Measurements from ENCODE around the gene BBS4. TPM values are rescaled to one million over a fixed set of nuclear protein-coding genes. Genes with fewer than 3 reads are reported as not detected.
"Not testable (repeated sequence)": the region's sequence is repeated elsewhere in the genome, so short reads cannot be mapped to it uniquely, and the experiment has no call there.

The BBS4 gene
- total and polyA plus RNA-seq, 12 donors, result 6.8 to 18.0 (median 12.5) TPM

DNA sequence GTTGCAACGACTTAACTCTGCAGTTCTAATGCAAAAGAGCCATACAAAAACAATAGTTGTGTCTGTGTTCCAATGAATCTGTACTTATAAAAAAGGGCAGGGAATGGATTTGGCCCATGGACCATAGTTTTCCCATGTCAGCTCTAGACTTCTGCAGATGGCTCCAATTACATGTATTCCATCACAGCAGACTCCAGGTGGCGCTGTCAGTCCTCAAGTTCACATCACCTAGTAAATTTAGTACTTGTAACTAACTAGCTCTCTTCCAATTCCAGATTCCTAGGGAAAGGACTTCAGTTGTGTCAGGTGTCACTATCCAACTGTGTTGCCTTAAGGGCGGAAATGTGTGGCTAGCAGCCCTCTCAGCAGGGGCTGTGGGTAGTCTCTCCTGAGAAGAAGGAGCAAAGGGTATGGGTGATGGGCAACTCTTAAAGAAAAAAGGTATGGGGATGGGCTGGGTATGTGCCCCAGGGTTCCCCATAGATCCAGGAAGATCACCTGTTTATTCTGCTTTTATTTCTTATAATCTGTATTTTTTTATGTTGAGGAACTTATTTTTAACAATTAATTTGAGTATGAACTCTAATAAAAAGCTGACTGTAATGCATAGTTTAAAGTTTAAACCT, 36.2 kb downstream of the BBS4 start:
- peaks cover 0 to 54% (median 6%) of the 10 kb centered on the region in 9 donors for H3K36me3 ChIP-seq
- H3K9me3 ChIP-seq, result no peaks in the 10 kb centered on the region
- ATAC-seq (peak in 1 of 8 donors; percentile 31), DNase-seq (peak; percentile 24 to 54)
- H3K4me1 ChIP-seq, result no peaks in the 10 kb centered on the region
- no peak overlapping the region for H3K27ac ChIP-seq
- WGBS, 2 donors, result 43 to 50% methylated on average over 3 of the region's 3 CpGs
- TF ChIP-seq, protein P1, sequence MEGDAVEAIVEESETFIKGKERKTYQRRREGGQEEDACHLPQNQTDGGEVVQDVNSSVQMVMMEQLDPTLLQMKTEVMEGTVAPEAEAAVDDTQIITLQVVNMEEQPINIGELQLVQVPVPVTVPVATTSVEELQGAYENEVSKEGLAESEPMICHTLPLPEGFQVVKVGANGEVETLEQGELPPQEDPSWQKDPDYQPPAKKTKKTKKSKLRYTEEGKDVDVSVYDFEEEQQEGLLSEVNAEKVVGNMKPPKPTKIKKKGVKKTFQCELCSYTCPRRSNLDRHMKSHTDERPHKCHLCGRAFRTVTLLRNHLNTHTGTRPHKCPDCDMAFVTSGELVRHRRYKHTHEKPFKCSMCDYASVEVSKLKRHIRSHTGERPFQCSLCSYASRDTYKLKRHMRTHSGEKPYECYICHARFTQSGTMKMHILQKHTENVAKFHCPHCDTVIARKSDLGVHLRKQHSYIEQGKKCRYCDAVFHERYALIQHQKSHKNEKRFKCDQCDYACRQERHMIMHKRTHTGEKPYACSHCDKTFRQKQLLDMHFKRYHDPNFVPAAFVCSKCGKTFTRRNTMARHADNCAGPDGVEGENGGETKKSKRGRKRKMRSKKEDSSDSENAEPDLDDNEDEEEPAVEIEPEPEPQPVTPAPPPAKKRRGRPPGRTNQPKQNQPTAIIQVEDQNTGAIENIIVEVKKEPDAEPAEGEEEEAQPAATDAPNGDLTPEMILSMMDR (IDR thresholded peaks at IDR 0.05), result peak; percentile 40 to 81 (median 67)
- intact Hi-C loops (cut with DNase I), result loop anchor here in 7 of 10 donors (5.0 to 10.0 kb wide), 4 partner anchors 353 to 553 kb away; no protein-coding TSS in a partner anchor
- H3K27me3 ChIP-seq, result no peaks in the 10 kb centered on the region
- H3K4me3 ChIP-seq, result no peak overlapping the region

DNA sequence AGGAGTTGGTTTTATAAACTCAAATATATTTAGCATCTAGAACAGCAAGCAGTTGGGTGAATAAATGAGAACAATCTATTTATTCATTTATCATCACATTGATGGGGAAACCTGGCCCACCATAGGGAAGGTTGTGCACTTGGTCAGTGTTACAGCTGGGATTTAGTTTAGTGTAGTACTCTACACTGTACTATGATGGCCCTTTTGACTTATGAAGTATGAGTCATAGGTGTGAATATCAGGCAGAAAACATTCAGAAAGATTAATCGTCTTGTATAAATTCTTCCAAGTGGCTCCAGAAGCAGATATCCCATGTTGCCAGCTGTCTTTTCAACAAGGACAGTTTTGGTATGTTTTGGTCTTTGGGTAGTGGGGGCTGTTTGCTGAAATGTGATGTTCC, 38.0 kb downstream of the BBS4 start:
- peaks cover 0 to 53% (median 4%) of the 10 kb centered on the region in 9 donors for H3K36me3 ChIP-seq
- DNase-seq, result no peak
- H3K27me3 ChIP-seq, result no peaks in the 10 kb centered on the region
- no peaks in the 10 kb centered on the region for H3K9me3 ChIP-seq
- no peak overlapping the region for H3K27ac ChIP-seq
- no peaks in the 10 kb centered on the region for H3K4me1 ChIP-seq
- ATAC-seq, result no peak
- intact Hi-C loops (cut with DNase I), result loop anchor here in 7 of 10 donors (5.0 to 10.0 kb wide), 4 partner anchors 351 to 551 kb away; no protein-coding TSS in a partner anchor
- WGBS, 2 donors, result 79 to 81% methylated on average over 1 of the region's 1 CpG
- TF ChIP-seq, protein P1 (IDR thresholded peaks at IDR 0.05), result no peak
- H3K4me3 ChIP-seq, result no peak overlapping the region

DNA sequence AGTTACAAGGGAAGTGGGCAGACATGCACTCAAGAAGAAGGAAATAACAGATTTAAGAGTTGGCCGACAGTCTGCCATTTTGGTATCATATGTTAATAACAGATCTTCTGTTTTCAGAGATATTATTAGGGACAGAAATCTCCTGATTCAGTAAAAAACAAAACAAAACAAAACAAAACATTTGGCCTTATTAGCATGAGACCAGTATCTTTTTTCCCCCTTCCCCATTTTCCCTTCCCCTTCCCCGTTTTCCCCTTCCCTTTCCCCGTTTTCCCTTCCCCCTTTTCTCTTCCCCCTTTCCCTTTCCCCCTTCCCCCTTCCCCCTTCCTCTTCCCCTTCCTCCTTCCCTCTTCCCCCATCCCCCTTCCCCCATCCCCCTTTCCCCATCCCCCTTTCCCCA, 39.4 kb downstream of the BBS4 start:
- Histone ChIP-seq H3K27ac (no peak overlapping the region), H3K36me3 (peaks cover 0 to 64% (median 4%) of the 10 kb centered on the region in 9 donors), H3K27me3 (no peaks in the 10 kb centered on the region), H3K4me1 (no peaks in the 10 kb centered on the region), H3K4me3 (no peak overlapping the region), H3K9me3 (no peaks in the 10 kb centered on the region)
- ATAC-seq (no peak), DNase-seq (no peak)
- TF ChIP-seq, protein P1 (IDR thresholded peaks at IDR 0.05), result no peak
- intact Hi-C loops (cut with DNase I), result loop anchor here in 2 of 10 donors (10.0 kb wide), 2 partner anchors 349 to 549 kb away; no protein-coding TSS in a partner anchor
- WGBS, 2 donors, result 87 to 89% methylated on average over 3 of the region's 3 CpGs

DNA sequence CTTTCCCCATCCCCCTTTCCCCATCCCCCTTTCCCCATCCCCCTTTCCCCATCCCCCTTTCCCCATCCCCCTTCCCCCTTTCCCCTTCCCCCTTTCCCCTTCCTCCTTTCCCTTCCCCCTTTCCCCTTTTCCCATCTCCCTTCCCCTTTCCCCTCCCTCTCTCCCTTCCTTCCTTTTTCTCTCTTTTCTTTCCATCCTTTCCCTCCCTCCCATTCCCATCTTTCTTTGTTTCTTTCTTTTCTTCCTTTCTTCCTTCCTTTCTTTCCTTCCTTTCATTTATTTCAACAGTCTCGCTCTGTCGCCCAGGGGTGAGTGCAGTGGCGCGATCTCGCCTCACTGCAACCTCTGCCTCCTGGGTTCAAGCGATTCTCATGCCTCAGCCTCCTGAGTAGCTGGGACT, 39.8 kb downstream of the BBS4 start:
- not testable (repeated sequence) for H3K9me3 ChIP-seq, H3K4me3 ChIP-seq, H3K27ac ChIP-seq, H3K4me1 ChIP-seq, DNase-seq, H3K27me3 ChIP-seq, ATAC-seq
- intact Hi-C loops (cut with DNase I), result loop anchor here in 2 of 10 donors (10.0 kb wide), 2 partner anchors 349 to 549 kb away; no protein-coding TSS in a partner anchor
- peaks cover 0 to 68% (median 4%) of the 10 kb centered on the region in 9 donors for H3K36me3 ChIP-seq
- 96 to 99% methylated on average over 6 of the region's 6 CpGs for WGBS, 2 donors

DNA sequence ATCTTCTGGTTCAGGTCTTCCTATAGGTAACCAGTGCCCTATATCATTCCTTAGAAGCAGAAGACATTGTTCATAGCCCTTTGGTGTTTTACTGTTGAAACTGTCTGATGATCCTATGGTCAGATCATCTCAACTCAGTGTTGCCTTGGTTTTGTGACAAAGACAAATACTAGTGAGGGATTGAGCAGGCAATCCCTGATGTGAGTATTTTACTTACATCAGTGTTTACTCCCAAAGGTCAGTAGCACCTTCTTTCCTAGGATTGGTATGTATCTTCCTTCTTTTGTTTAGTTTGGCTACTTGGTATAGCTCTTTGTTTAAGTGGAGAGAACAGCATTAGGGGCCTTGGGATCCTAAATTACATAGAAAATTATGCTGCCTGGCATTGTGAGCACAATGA, 41.1 kb downstream of the BBS4 start:
- Histone ChIP-seq H3K27me3 (no peaks in the 10 kb centered on the region), H3K36me3 (peaks cover 0 to 81% (median 16%) of the 10 kb centered on the region in 9 donors), H3K4me3 (no peak overlapping the region), H3K9me3 (no peaks in the 10 kb centered on the region), H3K27ac (no peak overlapping the region), H3K4me1 (no peaks in the 10 kb centered on the region)
- intact Hi-C loops (cut with DNase I), result loop anchor here in 2 of 10 donors (10.0 kb wide), 2 partner anchors 348 to 548 kb away; no protein-coding TSS in a partner anchor
- DNase-seq, result no peak
- ATAC-seq, result no peak
- TF ChIP-seq, protein P1 (IDR thresholded peaks at IDR 0.05), result no peak

DNA sequence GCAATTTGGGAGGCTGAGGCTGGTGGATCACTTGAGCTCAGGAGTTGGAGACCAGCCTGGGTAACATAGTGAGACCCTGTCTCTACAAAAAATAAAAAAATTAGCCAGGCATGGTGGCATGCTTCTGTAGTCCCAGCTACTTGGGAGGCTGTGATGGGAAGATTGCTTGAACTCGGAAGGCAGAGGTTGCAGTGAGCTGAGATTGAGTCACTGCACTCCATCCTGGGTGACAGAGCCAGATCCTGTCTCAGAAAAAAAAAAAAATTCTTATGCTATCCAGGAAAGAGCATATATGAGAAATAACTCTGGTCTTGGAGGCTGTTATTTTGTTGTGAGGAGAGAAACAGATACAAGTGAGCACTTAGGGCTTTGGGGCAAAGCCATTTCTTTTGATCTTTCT, 42.2 kb downstream of the BBS4 start:
- WGBS, 2 donors, result 87% methylated on average over 1 of the region's 1 CpG
- intact Hi-C loops (cut with DNase I), result loop anchor here in 2 of 10 donors (10.0 kb wide), 2 partner anchors 347 to 547 kb away; no protein-coding TSS in a partner anchor
- H3K4me3 ChIP-seq, H3K9me3 ChIP-seq, ATAC-seq, H3K27ac ChIP-seq, H3K27me3 ChIP-seq, DNase-seq, H3K4me1 ChIP-seq: not testable (repeated sequence)
- H3K36me3 ChIP-seq, result peaks cover 0 to 83% (median 13%) of the 10 kb centered on the region in 9 donors

Data from heart right ventricle (tissue), 16 donors.